Ovary (tissue), 9 donors: ENCODE data around the gene TTC3. TPM values are rescaled to one million over a fixed set of nuclear protein-coding genes. Genes with fewer than 3 reads are reported as not detected.

Experiments
- DNase-seq, 5 donors: peaks; one replicate each; pipeline ENCODE4 v3.0.0-alpha.2; 2019 to 2020
- H3K27ac ChIP-seq, 2 donors: fragments of 200-600 bp; one replicate each; pipeline versions ENCODE4 v1.5.1 to v1.8.0; 2019 to 2022
- H3K27me3 ChIP-seq: fragments of 200-600 bp; one replicate; pipeline ENCODE4 v1.8.0; 2022
- H3K36me3 ChIP-seq: fragments of 200-600 bp; sonication (generic); one replicate; pipeline ENCODE4 v1.5.1; 2019
- H3K4me1 ChIP-seq: one replicate; pipeline ENCODE4 v1.8.1; 2013; ENCODE audit warnings: mild to moderate bottlenecking, moderate library complexity; ENCODE audit not compliant: insufficient read depth
- H3K4me3 ChIP-seq: fragments of 200-600 bp; sonication (generic); one replicate; pipeline ENCODE4 v1.5.1; 2017
- H3K9me3 ChIP-seq, 2 donors: fragments of 200-600 bp in 1 of 2; sonication (generic) in 1 of 2; one replicate each; pipeline versions ENCODE4 v1.5.1 to v1.8.1; 2013 to 2019; ENCODE audit warnings: mild to moderate bottlenecking in 1 of 2, moderate library complexity in 1 of 2
- CTCF ChIP-seq, 3 donors: fragments of 450-650 bp in 2 of 3; fragments of 200-600 bp in 1 of 3; IDR thresholded peaks; one replicate each; pipeline versions ENCODE4 v1.5.1 to v1.8.0; 2016 to 2022; ENCODE audit warnings: antibody characterized with exemption in 3 of 3, mild to moderate bottlenecking in 1 of 3
- EP300 ChIP-seq: sonication (generic); formaldehyde crosslinking; IDR thresholded peaks from one replicate; pipeline ENCODE4 v1.6.1; 2017; ENCODE audit warnings: antibody characterized with exemption
- POLR2A ChIP-seq: fragments of 450-650 bp; IDR thresholded peaks from one replicate; pipeline ENCODE4 v1.6.1; 2017; ENCODE audit warnings: antibody characterized with exemption, mild to moderate bottlenecking, moderate library complexity
- WGBS, 3 donors: extraction: QIAGEN DNeasy Blood & Tissue Kit in 1 of 3; methylation state at CpG; one replicate each; pipeline versions ENCODE4 v1.1.5 to v1.1.7; 2013 to 2017; 5-methylcytosine and 5-hydroxymethylcytosine counted together
- intact Hi-C, 4 donors: fragments of 100-400 bp; cut with DNase I; formaldehyde crosslinking; loops; one replicate each; pipeline versions ENCODE4 v1.11.0 to v1.15.1; 2022 to 2023
- polyA plus RNA-seq, 2 donors: library from polyadenylated mRNA; stranded (reverse); fragments of 200-250 nt in 1 of 2; fragments of 350-450 nt in 1 of 2; fragmentation: Illumina TruSeq in 1 of 2; extraction: RNeasy Lipid Tissue Mini Kit (QIAGEN cat#74804) in 1 of 2; gene quantifications; one replicate each; pipeline ENCODE4 v1.2.3, GENCODE V29; 2013 to 2014
- total RNA-seq, 7 donors: library from RNA; depleted of rRNA in 2 of 7; stranded (reverse); fragments of >200 nt in 2 of 7; fragmentation: NEBNext Ultra II Directional in 3 of 7; extraction: Animal tissue kit (Norgen Biotek cat#: 25700) in 3 of 7; gene quantifications; one replicate each; pipeline versions ENCODE4 v1.1.0 to v1.2.4, GENCODE V29; 2016 to 2023
- donor health status: DM: no; HTN: no; CAD: no; lungs with moderate emphysema.
- donor health status: DM: no; HTN: no; CAD: no.
- donor health status: Bipolar disorder and iron deficiency.
- donor health status: DM: yes; HTN: yes; CAD: no.
- donor health status: DM: no; HTN: no; CAD: no.
- donor health status: DM: yes; HTN: yes; CAD: no.

Gene TTC3
- total and polyA plus RNA-seq, 9 donors, result 58.2 to 192 (median 155) TPM

- 86 to 89% (median 89%) methylated on average over 23 of the region's 23 CpGs for WGBS, 3 donors
- no peak for DNase-seq
- H3K9me3 ChIP-seq, result no peaks in the 10 kb centered on the region
- H3K27ac ChIP-seq, result no peak overlapping the region
- no peaks in the 10 kb centered on the region for H3K27me3 ChIP-seq
- H3K4me3 ChIP-seq, result no peak overlapping the region
- H3K36me3 ChIP-seq, result no peaks in the 10 kb centered on the region
- intact Hi-C loops, result no loop called here
- no peaks in the 10 kb centered on the region for H3K4me1 ChIP-seq
- TF ChIP-seq EP300, result no peak
- no peak for TF ChIP-seq CTCF (IDR thresholded peaks at IDR 0.05)
- TF ChIP-seq POLR2A, result no peak
Measured at GRCh38 chr21:37230632-37231248, 157.7 kb downstream of the TTC3 start.

- no peaks in the 10 kb centered on the region for H3K36me3 ChIP-seq
- H3K9me3 ChIP-seq, result no peaks in the 10 kb centered on the region
- no peak overlapping the region for H3K4me3 ChIP-seq
- intact Hi-C loops, result no loop called here
- WGBS, 3 donors, result 76 to 82% (median 76%) methylated on average over 12 of the region's 12 CpGs
- no peak for TF ChIP-seq POLR2A
- no peak for TF ChIP-seq EP300
- no peak for TF ChIP-seq CTCF (IDR thresholded peaks at IDR 0.05)
- no peaks in the 10 kb centered on the region for H3K4me1 ChIP-seq
- H3K27me3 ChIP-seq, result no peaks in the 10 kb centered on the region
- DNase-seq, result no peak
- no peak overlapping the region for H3K27ac ChIP-seq
Measured at GRCh38 chr21:37231249-37231645, 158.2 kb downstream of the TTC3 start.

- Histone ChIP-seq H3K4me3 (no peak overlapping the region), H3K36me3 (no peaks in the 10 kb centered on the region), H3K9me3 (no peaks in the 10 kb centered on the region), H3K27ac (no peak overlapping the region), H3K27me3 (no peaks in the 10 kb centered on the region), H3K4me1 (no peaks in the 10 kb centered on the region)
- TF ChIP-seq CTCF (IDR thresholded peaks at IDR 0.05) (no peak), EP300 (no peak), POLR2A (no peak)
- intact Hi-C loops, result no loop called here
- no peak for DNase-seq
- WGBS, 3 donors, result 89 to 93% (median 93%) methylated on average over 16 of the region's 16 CpGs
Measured at GRCh38 chr21:37231671-37232070, 158.6 kb downstream of the TTC3 start.

- intact Hi-C loops, result no loop called here
- H3K27me3 ChIP-seq, result no peaks in the 10 kb centered on the region
- no peaks in the 10 kb centered on the region for H3K4me1 ChIP-seq
- H3K36me3 ChIP-seq, result no peaks in the 10 kb centered on the region
- H3K4me3 ChIP-seq, result no peak overlapping the region
- no peaks in the 10 kb centered on the region for H3K9me3 ChIP-seq
- no peak overlapping the region for H3K27ac ChIP-seq
- no peak for DNase-seq
- WGBS, 3 donors, result 86 to 90% (median 90%) methylated on average over 19 of the region's 19 CpGs
- TF ChIP-seq CTCF (IDR thresholded peaks at IDR 0.05), result no peak
- TF ChIP-seq EP300, result no peak
- TF ChIP-seq POLR2A, result no peak
Measured at GRCh38 chr21:37232274-37233018, 159.4 kb downstream of the TTC3 start.
